Left colon (tissue), 2 donors: Measurements from ENCODE around the gene RNF121. TPM values are rescaled to one million over a fixed set of nuclear protein-coding genes. Genes with fewer than 3 reads are reported as not detected.

Experiments used
- ATAC-seq: fragments of 200-7000 bp; cut with Tn5 transposase; one replicate; pipeline ENCODE4 v1.9.1; 2020; ENCODE audit warnings: mild to moderate bottlenecking, moderate library complexity
- DNase-seq, 2 donors: peaks; one replicate each; pipeline ENCODE4 v3.0.0-alpha.2; 2020
- intact Hi-C, 2 donors: fragments of 100-400 bp; cut with DNase I in 1 of 2; cut with micrococcal nuclease in 1 of 2; formaldehyde crosslinking; loops; one replicate each; pipeline versions ENCODE4 v1.11.2 to v1.14.0; 2022; cut with DNase I, micrococcal nuclease
- total RNA-seq, 2 donors: library from RNA; stranded (reverse); fragmentation: NEBNext Ultra II Directional; extraction: Animal tissue kit (Norgen Biotek cat#: 25700); gene quantifications; one replicate each; pipeline ENCODE4 v1.2.1, GENCODE V29; 2021
- donor health status: DM: no; HTN: no; CAD: no.
- donor health status: DM: yes; HTN: yes; CAD: no.

The RNF121 gene
- total RNA-seq, 2 donors from 2014 or later: 29.5 to 39.5 TPM

GRCh38 chr11:72014761-72015320 is 86.0 kb downstream of the RNF121 start:
- DNase-seq (no peak), ATAC-seq (peak; percentile 9)
- intact Hi-C loops: no loop called here

GRCh38 chr11:72015511-72016061 is 86.7 kb downstream of the RNF121 start:
- DNase-seq (no peak), ATAC-seq (peak; percentile 10)
- intact Hi-C loops: no loop called here

- DNase-seq (no peak), ATAC-seq (no peak)
- intact Hi-C loops: no loop called here
These were observed 89.3 kb downstream of the RNF121 start for GRCh38 chr11:72018171-72018570.

- ATAC-seq: no peak
- intact Hi-C loops: no loop called here
- no peak for DNase-seq
These were observed 94.5 kb downstream of the RNF121 start for GRCh38 chr11:72023335-72023734.

- intact Hi-C loops: no loop called here
- no peak for DNase-seq
- no peak for ATAC-seq
These were observed 95.4 kb downstream of the RNF121 start for GRCh38 chr11:72024069-72024754.

GRCh38 chr11:72026090-72026489 is 97.2 kb downstream of the RNF121 start:
- DNase-seq: no peak

GRCh38 chr11:72030472-72031045 is 101.7 kb downstream of the RNF121 start:
- intact Hi-C loops: no loop called here
- ATAC-seq (peak; percentile 84), DNase-seq (no peak)

More at GRCh38 chr11:72026090-72026489, 97.2 kb downstream of the RNF121 start:
- intact Hi-C loops: no loop called here
- no peak for ATAC-seq

GRCh38 chr11:72036687-72037086 is 107.8 kb downstream of the RNF121 start:
- intact Hi-C loops: no loop called here
- DNase-seq: no peak
- no peak for ATAC-seq

- intact Hi-C loops: no loop called here
- no peak for DNase-seq
- no peak for ATAC-seq
These were observed 108.9 kb downstream of the RNF121 start for GRCh38 chr11:72037554-72038311.

- ATAC-seq (peak; percentile 20), DNase-seq (peak; percentile 45 to 72)
- intact Hi-C loops: no loop called here
These were observed 109.6 kb downstream of the RNF121 start for GRCh38 chr11:72038491-72038890.

- intact Hi-C loops: loop anchor here in 1 of 2 donors (1.0 kb wide), 1 partner anchor 41 kb away; the partner anchor contains the start of genes LRRC51 and NUMA1
- DNase-seq: peak; percentile 81 to 88
- ATAC-seq: peak; percentile 68
These were observed 110.4 kb downstream of the RNF121 start for GRCh38 chr11:72039031-72039855.

- peak; percentile 37 for ATAC-seq
- DNase-seq: peak in 1 of 2 donors; percentile 54
These were observed 111.1 kb downstream of the RNF121 start for GRCh38 chr11:72039856-72040401.

GRCh38 chr11:72040491-72041363 is 111.9 kb downstream of the RNF121 start:
- DNase-seq (peak; percentile 95 to 97), ATAC-seq (peak; percentile 71)
- intact Hi-C loops: no loop called here

More at GRCh38 chr11:72039856-72040401, 111.1 kb downstream of the RNF121 start:
- intact Hi-C loops: loop anchor here in 1 of 2 donors (1.0 kb wide), 1 partner anchor 40 kb away; the partner anchor contains the start of genes LRRC51 and NUMA1

GRCh38 chr11:72041364-72042063 is 112.7 kb downstream of the RNF121 start:
- ATAC-seq (peak; percentile 51), DNase-seq (peak; percentile 78 to 79)
- intact Hi-C loops: no loop called here

- DNase-seq: no peak
- intact Hi-C loops: no loop called here
- ATAC-seq: peak; percentile 0
These were observed 113.4 kb downstream of the RNF121 start for GRCh38 chr11:72042064-72042745.

GRCh38 chr11:72045849-72046248 is 117.0 kb downstream of the RNF121 start:
- DNase-seq (no peak), ATAC-seq (no peak)
- intact Hi-C loops: no loop called here
